OCI-LY1 (cell line): ENCODE data around the gene CLBA1.

ENCODE experiments used
- H2AFZ ChIP-seq: fragments of 200-600 bp; sonication (generic), shearing (Covaris generic); 2 replicates; pipeline ENCODE4 v1.6.0; 2014; ENCODE audit warnings: antibody characterized with exemption, mild to moderate bottlenecking, low read length
- H3F3A ChIP-seq: fragments of 200-600 bp; sonication (generic), shearing (Covaris generic); 2 replicates; pipeline ENCODE4 v1.6.0; 2014; ENCODE audit warnings: mild to moderate bottlenecking, antibody characterized with exemption, low read length, moderate library complexity; ENCODE audit not compliant: insufficient read depth
- H3K27ac ChIP-seq: fragments of 200-600 bp; sonication (generic); 2 replicates; pipeline ENCODE4 v1.5.1; 2014; ENCODE audit warnings: low read length, mixed run types, mild to moderate bottlenecking, low read depth; ENCODE audit not compliant: poor library complexity, severe bottlenecking
- H3K27me3 ChIP-seq: fragments of 200-600 bp; sonication (generic); 2 replicates; pipeline ENCODE4 v1.6.0; 2014; ENCODE audit warnings: antibody characterized with exemption, mild to moderate bottlenecking, low read length, moderate library complexity; ENCODE audit not compliant: insufficient read depth
- H3K36me3 ChIP-seq: fragments of 200-600 bp; sonication (generic); 2 replicates; pipeline ENCODE4 v1.6.1; 2014; ENCODE audit warnings: mild to moderate bottlenecking, antibody characterized with exemption, low read length, moderate library complexity, mixed read lengths; ENCODE audit not compliant: insufficient read depth
- H3K4me1 ChIP-seq: fragments of 200-600 bp; sonication (generic); 2 replicates; pipeline ENCODE4 v1.5.1; 2014; ENCODE audit warnings: mild to moderate bottlenecking, low read length, moderate library complexity; ENCODE audit not compliant: insufficient read depth, severe bottlenecking
- H3K4me2 ChIP-seq: fragments of 200-600 bp; sonication (generic), shearing (Covaris generic); 2 replicates; pipeline ENCODE4 v1.6.1; 2014; ENCODE audit warnings: low read length
- H3K4me3 ChIP-seq: fragments of 200-600 bp; sonication (generic); 2 replicates; pipeline ENCODE4 v1.5.1; 2014; ENCODE audit warnings: low read length, low read depth, mild to moderate bottlenecking, mixed read lengths; ENCODE audit not compliant: poor library complexity, severe bottlenecking
- H3K79me2 ChIP-seq: fragments of 200-600 bp; shearing (Covaris generic); 2 replicates; pipeline ENCODE4 v1.6.1; 2016; ENCODE audit warnings: mixed run types, low read length, mixed read lengths; ENCODE audit not compliant: insufficient read depth
- H3K9ac ChIP-seq: fragments of 200-600 bp; sonication (generic), shearing (Covaris generic); 2 replicates; pipeline ENCODE4 v1.6.1; 2014; ENCODE audit warnings: mild to moderate bottlenecking, low read length, mixed read lengths
- H3K9me2 ChIP-seq: fragments of 200-600 bp; sonication (generic), shearing (Covaris generic); 2 replicates; pipeline ENCODE4 v1.6.1; 2014; ENCODE audit warnings: low read depth, mild to moderate bottlenecking, low read length, mixed read lengths
- H3K9me3 ChIP-seq: fragments of 200-600 bp; shearing (Covaris generic); 2 replicates; pipeline ENCODE4 v1.6.1; 2014; ENCODE audit warnings: low read length, mixed read lengths
- H4K20me1 ChIP-seq: fragments of 200-600 bp; sonication (generic), shearing (Covaris generic); 2 replicates; pipeline ENCODE4 v1.6.0; 2016; ENCODE audit warnings: mild to moderate bottlenecking, low read length; ENCODE audit not compliant: insufficient read depth
- CTCF ChIP-seq: fragments of 200-600 bp; sonication (generic), shearing (Covaris generic); IDR thresholded peaks from 2 replicates; pipeline ENCODE4 v1.5.1; 2017; ENCODE audit warnings: mild to moderate bottlenecking, antibody characterized with exemption, low read length, moderate library complexity, mixed read lengths
- EZH2 ChIP-seq: fragments of 200-600 bp; sonication (generic), shearing (Covaris generic); IDR thresholded peaks from 2 replicates; pipeline ENCODE4 v1.8.0; 2017; ENCODE audit warnings: borderline replicate concordance, mixed run types, mild to moderate bottlenecking, antibody characterized with exemption, low read length, moderate library complexity, mixed read lengths

CLBA1 gene

DNA sequence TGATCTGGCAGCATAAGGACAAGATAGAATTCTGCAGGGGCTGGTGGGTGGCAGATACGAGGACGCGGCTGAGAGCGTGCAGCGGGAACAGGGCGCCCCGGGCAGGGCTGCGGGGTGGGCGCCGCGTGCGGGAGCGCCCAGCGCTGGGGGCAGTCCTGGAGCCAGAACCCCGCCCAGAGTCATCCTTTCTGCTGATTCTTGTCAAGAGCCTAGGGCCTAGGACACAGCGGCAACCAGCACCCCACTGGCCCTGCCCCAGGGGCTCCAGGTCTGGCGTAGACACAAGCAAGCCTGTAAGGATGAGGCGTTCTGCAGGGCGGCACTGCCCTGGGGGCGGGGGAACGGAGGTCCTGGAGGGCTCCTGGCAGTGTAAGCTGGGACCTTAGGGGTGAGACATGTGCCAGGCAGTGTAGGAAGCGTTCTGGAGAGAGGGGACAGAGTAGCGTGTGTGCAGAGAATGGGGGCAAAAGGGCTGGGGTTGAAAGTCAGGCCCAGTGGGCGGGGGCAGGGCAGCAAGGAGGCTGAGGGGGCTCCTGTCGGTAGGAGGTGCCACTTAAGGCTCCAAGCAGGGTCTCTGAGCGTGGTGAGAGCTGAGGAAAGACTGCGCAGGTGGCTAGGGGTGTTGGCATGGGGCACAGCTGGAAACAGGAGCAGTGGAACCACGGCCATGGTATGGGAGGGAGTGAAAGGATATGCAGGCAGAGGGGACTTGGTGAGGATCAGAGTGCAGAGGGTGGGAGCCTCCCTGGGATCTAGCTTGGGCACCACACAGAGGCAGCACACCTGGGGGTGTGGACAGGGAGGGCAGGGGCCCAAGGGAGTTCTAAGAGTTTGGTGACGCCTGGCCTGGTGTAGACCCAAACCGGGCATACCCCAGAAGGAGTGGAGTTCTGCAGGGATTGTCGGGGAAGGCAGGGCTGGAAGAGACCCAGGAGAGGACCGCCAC is 6.6 kb upstream of the CLBA1 start:
- Histone ChIP-seq H4K20me1 (no peaks in the 10 kb centered on the region), H3K27ac (no peak overlapping the region), H3K9ac (no peak overlapping the region), H3K9me3 (no peaks in the 10 kb centered on the region), H3K9me2 (no peaks in the 10 kb centered on the region), H3K36me3 (no peaks in the 10 kb centered on the region), H2AFZ (no peak overlapping the region), H3K79me2 (no peaks in the 10 kb centered on the region), H3K4me2 (no peak overlapping the region), H3F3A (no peaks in the 10 kb centered on the region), H3K4me3 (no peak overlapping the region), H3K4me1 (no peaks in the 10 kb centered on the region), H3K27me3 (0 out of 2 replicates have a peak, but pooled peaks cover 7% of the 10 kb centered on the region)
- no peak for TF ChIP-seq CTCF
- TF ChIP-seq EZH2, result no peak

- no peaks in the 10 kb centered on the region for H3K9me2 ChIP-seq
- H3K4me1 ChIP-seq, result no peaks in the 10 kb centered on the region
- H3F3A ChIP-seq, result no peaks in the 10 kb centered on the region
- 0 out of 2 replicates have a peak, but pooled peaks cover 4% of the 10 kb centered on the region for H3K27me3 ChIP-seq
- no peaks in the 10 kb centered on the region for H4K20me1 ChIP-seq
- no peak overlapping the region for H3K27ac ChIP-seq
- TF ChIP-seq CTCF, result no peak
- TF ChIP-seq EZH2, result no peak
- H3K4me3 ChIP-seq, result no peak overlapping the region
- no peak overlapping the region for H3K4me2 ChIP-seq
- H3K79me2 ChIP-seq, result no peaks in the 10 kb centered on the region
- no peaks in the 10 kb centered on the region for H3K9me3 ChIP-seq
- H3K36me3 ChIP-seq, result no peaks in the 10 kb centered on the region; the same call in 1 of the 2 replicates
- no peak overlapping the region for H3K9ac ChIP-seq
- H2AFZ ChIP-seq, result no peak overlapping the region
Measured at GRCh38 chr14:104979758-104980610, 5.6 kb upstream of the CLBA1 start.

DNA sequence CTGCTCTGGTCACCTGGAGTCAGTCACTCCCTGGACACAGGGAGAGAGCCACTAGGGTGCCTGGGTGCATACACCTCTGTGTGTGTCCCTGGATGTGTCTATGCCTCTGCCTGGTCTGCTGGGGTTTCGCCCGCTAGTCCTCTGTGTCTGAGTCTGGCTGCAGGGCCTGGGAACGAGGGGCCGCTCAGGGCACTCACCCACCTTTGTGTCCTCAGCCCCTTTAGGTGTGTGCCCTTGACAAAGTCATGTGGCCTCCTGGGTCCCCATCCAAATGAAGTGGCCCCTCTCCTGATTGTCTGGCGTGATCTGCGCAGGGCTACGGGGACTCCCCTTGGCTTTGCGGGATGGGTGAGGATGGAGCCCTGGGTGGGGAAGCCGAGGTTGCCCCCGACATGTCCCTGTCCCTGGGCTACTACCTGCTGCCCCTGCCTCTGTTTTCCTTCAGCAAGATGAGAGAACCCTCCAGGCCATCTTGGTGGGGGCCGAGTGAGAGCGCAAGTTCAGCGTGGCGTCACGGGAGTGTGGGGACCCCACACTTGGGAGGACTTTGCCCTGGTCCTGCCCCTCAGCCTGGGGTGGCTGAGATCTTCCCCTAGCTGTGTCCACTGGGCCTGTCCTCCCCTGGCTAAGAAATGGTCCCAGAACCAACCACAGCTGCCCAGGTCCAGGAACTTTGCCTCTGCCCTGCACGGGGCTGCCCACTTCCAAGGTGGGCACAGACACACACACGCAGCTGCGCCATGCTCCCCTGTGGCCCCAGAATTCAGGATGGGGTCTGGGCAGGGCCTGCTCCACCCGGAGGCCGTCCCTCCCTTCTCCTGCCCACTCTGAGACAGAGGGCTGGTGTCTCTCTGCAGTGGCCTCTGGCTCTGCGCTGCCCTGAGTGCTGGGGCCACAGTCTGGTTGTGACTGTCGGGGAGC is 4.7 kb upstream of the CLBA1 start:
- H3K9me3 ChIP-seq, result no peaks in the 10 kb centered on the region
- peaks cover under 1% of the 10 kb centered on the region for H3K4me1 ChIP-seq
- H3K27me3 ChIP-seq, result 0 out of 2 replicates have a peak, but pooled peaks cover 4% of the 10 kb centered on the region
- H3K9ac ChIP-seq, result no peak overlapping the region
- H3K79me2 ChIP-seq, result no peaks in the 10 kb centered on the region
- H3F3A ChIP-seq, result no peaks in the 10 kb centered on the region
- no peak overlapping the region for H3K4me3 ChIP-seq
- H2AFZ ChIP-seq, result no peak overlapping the region
- H3K9me2 ChIP-seq, result no peaks in the 10 kb centered on the region
- H3K27ac ChIP-seq, result no peak overlapping the region
- TF ChIP-seq EZH2 (no peak), CTCF (no peak)
- H4K20me1 ChIP-seq, result no peaks in the 10 kb centered on the region
- H3K4me2 ChIP-seq, result no peak overlapping the region
- no peaks in the 10 kb centered on the region; the same call in 1 of the 2 replicates for H3K36me3 ChIP-seq
